Renal cortex interstitium (tissue), 11 donors: ENCODE results near the gene ZSWIM8. TPM values are rescaled to one million over a fixed set of nuclear protein-coding genes. Genes with fewer than 3 reads are reported as not detected.
"Not testable (repeated sequence)": the region's sequence is repeated elsewhere in the genome, so short reads cannot be mapped to it uniquely, and the experiment has no call there.

Source experiments
- DNase-seq, 11 donors: peaks; one replicate each; pipeline ENCODE4 v3.0.0-alpha.2; 2013; ENCODE audit warnings: low read depth in 9 of 11, low spot score in 4 of 11; ENCODE audit errors: extremely low read depth in 1 of 11
- polyA plus RNA-seq, 3 donors: library from polyadenylated mRNA; unstranded; fragments of 120-200 nt; gene quantifications; one replicate each; pipeline ENCODE4 v1.2.1, GENCODE V29; 2013; ENCODE audit not compliant: insufficient read length in 3 of 3

The ZSWIM8 gene
- polyA plus RNA-seq, 3 donors = 85.0 to 137 (median 100) TPM

- no peak for DNase-seq
Observed at GRCh38 chr10:73768881-73769280, 16.5 kb upstream of the ZSWIM8 start.

GRCh38 chr10:73769396-73769795, 16.0 kb upstream of the ZSWIM8 start:
- no peak for DNase-seq

- peak in 8 of 11 donors; percentile 60 to 88 (median 78) for DNase-seq
Observed at GRCh38 chr10:73771722-73772280, 13.6 kb upstream of the ZSWIM8 start.

GRCh38 chr10:73772281-73773151, 12.9 kb upstream of the ZSWIM8 start:
- DNase-seq = peak in 9 of 11 donors; percentile 59 to 84 (median 70)

GRCh38 chr10:73773152-73773879, 12.1 kb upstream of the ZSWIM8 start:
- no peak for DNase-seq

GRCh38 chr10:73774637-73775036, 10.8 kb upstream of the ZSWIM8 start:
- no peak for DNase-seq

GRCh38 chr10:73779018-73779417, 6.4 kb upstream of the ZSWIM8 start:
- DNase-seq = no peak

GRCh38 chr10:73779539-73780197, 5.7 kb upstream of the ZSWIM8 start:
- no peak for DNase-seq

GRCh38 chr10:73780301-73780700, 5.1 kb upstream of the ZSWIM8 start:
- DNase-seq = no peak

GRCh38 chr10:73780966-73781365, 4.4 kb upstream of the ZSWIM8 start:
- no peak for DNase-seq

GRCh38 chr10:73781548-73781878, 3.9 kb upstream of the ZSWIM8 start:
- DNase-seq = no peak

- peak; percentile 75 to 94 (median 89) for DNase-seq
Observed at GRCh38 chr10:73781879-73782748, 3.3 kb upstream of the ZSWIM8 start, which contains the start of gene CHCHD1. Gene CHCHD1 (plus strand): TSS chr10:73782048. CDS start chr10:73782076, 28 bp downstream.

GRCh38 chr10:73782749-73783085, 2.7 kb upstream of the ZSWIM8 start:
- no peak for DNase-seq

- DNase-seq = peak in 2 of 11 donors; percentile 33 to 35
Observed at GRCh38 chr10:73785721-73786511, 510 bp downstream of the ZSWIM8 start.

GRCh38 chr10:73786512-73786885, 1.1 kb downstream of the ZSWIM8 start:
- no peak for DNase-seq

- not testable (repeated sequence) for DNase-seq
Observed at GRCh38 chr10:73787031-73787800, 1.8 kb downstream of the ZSWIM8 start.
